BJ (cell line): ENCODE data around the gene BRINP2. TPM values are rescaled to one million over a fixed set of nuclear protein-coding genes. Genes with fewer than 3 reads are reported as not detected.

Experiments used
- CTCF ChIA-PET: fragments of 350-600 bp; formaldehyde crosslinking; extraction: SDS; loops from one replicate; lab custom pipeline; 2021; ENCODE audit warnings: antibody characterized with exemption, inconsistent platforms; lab: Yijun Ruan, JAX
- POLR2A ChIA-PET: fragments of 300-600 bp; sonication (Branson Sonifier 250); formaldehyde crosslinking; extraction: SDS; loops from one replicate; lab custom pipeline; 2021; ENCODE audit warnings: antibody characterized with exemption; lab: Charles Lee
- DNase-seq: peaks from one replicate; pipeline ENCODE4 v3.0.0-alpha.2; 2011; ENCODE audit warnings: low read depth
- H3K27me3 ChIP-seq: 2 replicates; pipeline ENCODE4 v1.6.0; 2011; ENCODE audit warnings: low read length; ENCODE audit not compliant: control insufficient read depth, insufficient read depth
- H3K36me3 ChIP-seq: 2 replicates; pipeline ENCODE4 v1.5.1; 2011; ENCODE audit warnings: low read length; ENCODE audit not compliant: control insufficient read depth, insufficient read depth
- H3K4me3 ChIP-seq: 2 replicates; pipeline ENCODE4 v1.5.1; 2011; ENCODE audit warnings: low read depth, mild to moderate bottlenecking, control low read depth, low read length
- polyA plus RNA-seq: library from polyadenylated mRNA; depleted of rRNA; stranded (reverse); fragments of >200 nt; gene quantifications from 2 replicates; pipeline ENCODE4 v1.2.3, GENCODE V29; 2011
- TF ChIP-seq, protein P1 (sequence below): IDR thresholded peaks from 2 replicates; pipeline ENCODE4 v1.5.1; 2011; ENCODE audit warnings: low read depth, mild to moderate bottlenecking, control low read depth, inconsistent platforms, low read length, moderate library complexity; ENCODE audit not compliant: insufficient read depth

The BRINP2 gene
- polyA plus RNA-seq, 1 experiment, result 0.02 TPM

DNA sequence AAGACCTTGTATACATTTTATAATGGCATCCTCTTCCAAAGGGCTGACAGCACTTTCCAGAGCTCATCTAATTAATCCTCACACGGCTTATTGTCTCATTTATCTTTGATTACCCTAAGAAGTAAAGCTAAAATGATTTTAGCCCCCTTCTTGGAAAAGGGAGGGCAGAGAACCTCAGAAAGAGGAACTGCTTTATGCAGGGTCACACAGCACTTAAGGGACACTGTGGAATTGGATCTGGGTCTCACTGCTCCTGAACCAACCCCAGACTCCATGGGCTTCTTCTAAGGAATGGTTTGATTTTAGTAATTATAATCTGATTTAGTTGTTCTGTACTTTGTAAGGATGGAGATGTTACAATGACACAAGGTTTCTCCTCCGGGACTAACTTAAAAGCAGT lies 3.2 kb downstream of the BRINP2 start:
- peaks cover 31% of the 10 kb centered on the region for H3K27me3 ChIP-seq
- ChIA-PET CTCF (no interaction called here), POLR2A (no interaction called here)
- no peak overlapping the region for H3K4me3 ChIP-seq
- TF ChIP-seq, protein P1, sequence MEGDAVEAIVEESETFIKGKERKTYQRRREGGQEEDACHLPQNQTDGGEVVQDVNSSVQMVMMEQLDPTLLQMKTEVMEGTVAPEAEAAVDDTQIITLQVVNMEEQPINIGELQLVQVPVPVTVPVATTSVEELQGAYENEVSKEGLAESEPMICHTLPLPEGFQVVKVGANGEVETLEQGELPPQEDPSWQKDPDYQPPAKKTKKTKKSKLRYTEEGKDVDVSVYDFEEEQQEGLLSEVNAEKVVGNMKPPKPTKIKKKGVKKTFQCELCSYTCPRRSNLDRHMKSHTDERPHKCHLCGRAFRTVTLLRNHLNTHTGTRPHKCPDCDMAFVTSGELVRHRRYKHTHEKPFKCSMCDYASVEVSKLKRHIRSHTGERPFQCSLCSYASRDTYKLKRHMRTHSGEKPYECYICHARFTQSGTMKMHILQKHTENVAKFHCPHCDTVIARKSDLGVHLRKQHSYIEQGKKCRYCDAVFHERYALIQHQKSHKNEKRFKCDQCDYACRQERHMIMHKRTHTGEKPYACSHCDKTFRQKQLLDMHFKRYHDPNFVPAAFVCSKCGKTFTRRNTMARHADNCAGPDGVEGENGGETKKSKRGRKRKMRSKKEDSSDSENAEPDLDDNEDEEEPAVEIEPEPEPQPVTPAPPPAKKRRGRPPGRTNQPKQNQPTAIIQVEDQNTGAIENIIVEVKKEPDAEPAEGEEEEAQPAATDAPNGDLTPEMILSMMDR, result no peak
- H3K36me3 ChIP-seq, result no peaks in the 10 kb centered on the region
- DNase-seq, result no peak

DNA sequence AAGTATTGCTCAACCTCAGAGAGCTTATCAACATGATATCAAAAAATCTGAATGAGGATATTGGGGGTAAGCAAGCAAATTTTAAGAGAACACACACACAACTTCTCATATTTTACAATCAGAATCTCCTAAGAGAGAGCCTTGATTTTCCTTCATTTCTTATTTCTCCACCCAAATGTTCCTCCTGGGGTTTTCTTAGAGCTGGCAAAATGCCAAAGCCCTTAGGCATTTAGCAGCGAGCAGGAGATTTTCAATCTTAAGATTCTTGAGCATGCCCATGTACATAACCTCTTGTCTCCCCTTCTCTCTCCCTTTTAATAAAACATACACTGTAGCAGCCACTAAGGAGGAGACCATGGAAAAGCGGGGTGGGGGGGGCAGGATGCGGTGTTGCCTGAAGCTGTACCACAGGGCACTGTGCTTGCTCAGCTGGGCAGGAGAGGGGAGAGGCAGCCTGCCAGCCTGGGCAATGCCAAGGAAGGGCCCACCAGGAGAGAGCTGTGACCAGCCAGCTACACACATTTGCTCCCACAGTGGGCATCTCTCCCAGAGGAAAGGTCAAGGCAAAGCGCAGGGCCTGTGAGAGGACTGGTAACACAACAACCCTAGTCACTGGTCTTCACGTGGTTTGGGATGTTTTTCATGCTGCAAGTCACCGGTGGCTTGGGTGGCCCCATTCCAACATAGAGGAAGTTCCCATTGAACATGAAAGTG lies 4.3 kb downstream of the BRINP2 start:
- POLR2A ChIA-PET, result no interaction called here
- Histone ChIP-seq H3K27me3 (peaks cover 34% of the 10 kb centered on the region), H3K4me3 (no peak overlapping the region), H3K36me3 (no peaks in the 10 kb centered on the region)
- CTCF ChIA-PET, result interaction anchor here (1.0 kb wide), 1 partner anchor 277 kb away, joined by 3 read pairs; no protein-coding TSS in a partner anchor
- TF ChIP-seq, protein P1, result no peak
- DNase-seq, result no peak

DNA sequence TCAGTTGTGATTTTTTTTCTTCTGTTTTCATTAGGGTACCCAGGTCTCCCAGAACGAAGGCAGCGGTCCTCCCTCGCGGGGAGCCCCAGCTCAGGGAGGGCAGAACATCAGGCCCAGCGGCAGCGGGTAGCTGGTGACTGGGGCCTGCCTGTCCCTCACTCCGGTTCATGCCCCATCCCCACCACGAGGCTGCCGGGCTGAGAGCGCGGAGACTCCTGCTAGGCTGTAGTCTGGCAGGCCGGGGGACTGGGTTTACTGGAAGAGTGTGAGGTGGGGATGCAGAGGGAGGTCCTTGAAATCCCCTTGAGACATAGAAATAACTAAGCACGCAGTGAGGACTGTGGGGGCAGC lies 10.5 kb downstream of the BRINP2 start:
- CTCF ChIA-PET, result interaction anchor here (0.6 to 3.6 kb wide), 30 partner anchors 10 to 765 kb away, joined by 3 to 71 read pairs (median 4); partner anchors contain the start of gene BRINP2
- Histone ChIP-seq H3K36me3 (no peaks in the 10 kb centered on the region), H3K4me3 (no peak overlapping the region), H3K27me3 (peaks cover 13% of the 10 kb centered on the region)
- DNase-seq, result no peak
- POLR2A ChIA-PET, result no interaction called here
- TF ChIP-seq, protein P1, result no peak

DNA sequence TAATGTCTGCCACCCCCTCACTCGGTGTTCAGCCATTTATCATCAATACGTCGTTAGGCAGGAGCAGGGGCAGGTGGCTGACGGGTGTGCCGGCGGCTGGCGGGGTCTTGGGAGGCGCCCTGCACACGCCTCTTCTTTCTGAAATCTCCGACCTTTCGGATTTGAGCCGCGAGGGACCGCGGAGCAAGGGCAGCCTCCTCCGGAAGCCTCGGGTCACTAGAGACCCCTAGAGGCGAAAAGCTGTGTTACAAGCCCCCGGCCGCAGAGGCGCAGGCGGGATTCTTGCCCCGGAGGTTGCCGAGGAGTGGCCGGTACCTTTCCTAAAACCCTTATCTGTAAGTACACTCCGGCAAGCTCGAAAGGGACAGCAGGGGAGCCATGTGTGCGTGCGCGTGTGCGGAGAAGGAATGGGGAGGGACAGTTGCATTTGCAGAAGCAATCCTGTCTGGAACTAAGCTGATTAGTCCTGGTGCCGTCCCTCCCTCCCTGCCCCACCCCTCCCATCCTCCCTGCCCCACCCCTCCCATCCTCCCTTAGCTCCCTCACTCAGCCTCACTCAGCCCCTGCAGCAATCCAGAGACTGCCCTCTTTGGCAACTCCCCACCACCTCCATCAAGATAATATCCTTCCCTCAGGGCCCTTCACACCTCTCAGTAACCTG lies 11.0 kb downstream of the BRINP2 start:
- Histone ChIP-seq H3K27me3 (peaks cover 13% of the 10 kb centered on the region), H3K4me3 (peak overlapping the region; percentile 26), H3K36me3 (no peaks in the 10 kb centered on the region)
- ChIA-PET POLR2A (interaction anchor here (0.6 kb wide), 1 partner anchor 287 kb away, joined by 3 read pairs; no protein-coding TSS in a partner anchor), CTCF (interaction anchor here (0.6 to 3.6 kb wide), 49 partner anchors 10 to 823 kb away, joined by 3 to 71 read pairs (median 4); partner anchors contain the start of gene BRINP2)
- TF ChIP-seq, protein P1, result peak; percentile 92
- no peak for DNase-seq

DNA sequence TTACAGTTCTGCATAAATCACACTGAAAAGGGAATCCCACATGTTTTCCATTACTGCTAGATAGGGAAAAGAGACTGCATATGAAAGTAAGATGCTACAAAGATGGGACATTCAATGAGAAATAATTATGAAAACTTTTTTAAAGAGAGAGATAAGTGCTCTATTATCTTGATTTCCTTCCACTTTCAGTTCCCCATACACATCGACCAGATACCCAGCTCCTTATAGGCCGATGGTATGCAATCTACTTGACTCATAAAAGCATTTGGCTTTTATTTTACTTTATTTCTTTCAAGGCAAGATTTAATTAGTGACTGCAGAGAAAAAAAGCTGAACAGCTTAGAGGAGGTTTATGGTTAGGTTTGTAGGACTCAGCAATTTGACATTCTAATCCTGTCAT lies 13.1 kb downstream of the BRINP2 start:
- Histone ChIP-seq H3K27me3 (peaks cover 13% of the 10 kb centered on the region; the same call in 1 of the 2 replicates), H3K4me3 (no peak overlapping the region), H3K36me3 (no peaks in the 10 kb centered on the region)
- TF ChIP-seq, protein P1, result no peak
- no peak for DNase-seq
- ChIA-PET CTCF (interaction anchor here (0.6 to 3.6 kb wide), 4 partner anchors 14 to 287 kb away, joined by 3 to 71 read pairs (median 5); partner anchors contain the start of gene BRINP2), POLR2A (no interaction called here)
